ENCODE measurements around the gene SLC38A10. TPM values are rescaled to one million over a fixed set of nuclear protein-coding genes. Genes with fewer than 3 reads are reported as not detected.

Gene SLC38A10
- polyA plus RNA-seq, 1 of the 3 experiments (the other 2 are of a cell fraction), result 82.2 TPM

DNA sequence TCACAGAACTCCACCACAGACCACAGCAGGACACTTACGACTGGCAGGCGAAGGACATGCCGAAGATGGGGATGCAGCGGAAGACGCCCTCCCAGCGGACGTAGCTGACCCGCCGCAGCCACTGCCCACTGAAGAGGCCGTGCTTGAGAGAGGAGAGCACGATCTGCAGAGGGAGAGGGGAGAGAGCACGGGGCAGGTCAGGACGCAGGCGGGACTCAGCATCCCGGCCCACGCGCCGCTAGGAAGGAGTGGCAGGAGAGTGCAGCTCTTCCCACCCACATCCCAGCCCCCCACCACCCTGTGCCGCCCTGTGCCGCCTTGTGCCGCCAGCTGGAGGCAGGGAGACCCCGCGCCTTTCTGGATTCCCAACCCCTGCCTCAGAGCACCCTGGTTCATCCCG, 14.5 kb downstream of the SLC38A10 start:
- WGBS (ENCODE audit: low lambda C conversion rate), result 97% methylated on average over 18 of the region's 24 CpGs
- Histone ChIP-seq H4K20me1 (ENCODE audit: insufficient read depth) (peaks cover 25% of the 10 kb centered on the region), H3F3A (replicated peaks; ENCODE audit: insufficient read depth) (no peaks in the 10 kb centered on the region), H3K9me2 (no peaks in the 10 kb centered on the region), H3K36me3 (replicated peaks in 1 of 2; ENCODE audit: control insufficient read depth in 1 of 2, insufficient read depth in 2 of 2, low read length in 1 of 2) (peaks cover 18 to 55% of the 10 kb centered on the region in 2 experiments), H3K4me2 (no peak overlapping the region), H3K27ac (ENCODE audit: low read depth in 2 of 2, low read length in 1 of 2) (no peak overlapping the region), H2AFZ (ENCODE audit: low read depth) (no peak overlapping the region), H3K4me3 (ENCODE audit: low read depth in 2 of 2, low read length in 1 of 2) (no peak overlapping the region), H3K79me2 (ENCODE audit: insufficient read depth) (peaks cover 11% of the 10 kb centered on the region; the same call in 1 of the 2 replicates), H3K27me3 (ENCODE audit: insufficient read depth) (no peaks in the 10 kb centered on the region), H3K4me1 (ENCODE audit: control insufficient read depth in 1 of 2, insufficient read depth in 2 of 2, low read depth in 1 of 2, low read length in 1 of 2) (peaks cover 0 to 21% of the 10 kb centered on the region in 2 experiments; a peak in 1 of 4 replicates), H3K9me3 (no peaks in the 10 kb centered on the region), H3K9ac (no peak overlapping the region)
- POLR2A ChIA-PET, result no interaction called here
- CTCF ChIA-PET, result interaction anchor here (1.2 to 4.7 kb wide), 3 partner anchors 11 to 28 kb away, joined by 4 to 55 read pairs (median 4); partner anchors contain the start of gene SLC38A10
- TF ChIP-seq RCOR1 (IDR thresholded peaks at IDR 0.05; ENCODE audit: low read length) (no peak), EZH2phosphoT487 (IDR thresholded peaks at IDR 0.05; ENCODE audit: borderline replicate concordance, low read depth) (no peak), POLR2AphosphoS5 (IDR thresholded peaks at IDR 0.05; ENCODE audit: low read depth, low read length) (no peak), YY1 (IDR thresholded peaks at IDR 0.05; ENCODE audit: low read depth) (no peak), RAD21 (IDR thresholded peaks at IDR 0.05; ENCODE audit: low read length) (no peak)
- no peak for DNase-seq

DNA sequence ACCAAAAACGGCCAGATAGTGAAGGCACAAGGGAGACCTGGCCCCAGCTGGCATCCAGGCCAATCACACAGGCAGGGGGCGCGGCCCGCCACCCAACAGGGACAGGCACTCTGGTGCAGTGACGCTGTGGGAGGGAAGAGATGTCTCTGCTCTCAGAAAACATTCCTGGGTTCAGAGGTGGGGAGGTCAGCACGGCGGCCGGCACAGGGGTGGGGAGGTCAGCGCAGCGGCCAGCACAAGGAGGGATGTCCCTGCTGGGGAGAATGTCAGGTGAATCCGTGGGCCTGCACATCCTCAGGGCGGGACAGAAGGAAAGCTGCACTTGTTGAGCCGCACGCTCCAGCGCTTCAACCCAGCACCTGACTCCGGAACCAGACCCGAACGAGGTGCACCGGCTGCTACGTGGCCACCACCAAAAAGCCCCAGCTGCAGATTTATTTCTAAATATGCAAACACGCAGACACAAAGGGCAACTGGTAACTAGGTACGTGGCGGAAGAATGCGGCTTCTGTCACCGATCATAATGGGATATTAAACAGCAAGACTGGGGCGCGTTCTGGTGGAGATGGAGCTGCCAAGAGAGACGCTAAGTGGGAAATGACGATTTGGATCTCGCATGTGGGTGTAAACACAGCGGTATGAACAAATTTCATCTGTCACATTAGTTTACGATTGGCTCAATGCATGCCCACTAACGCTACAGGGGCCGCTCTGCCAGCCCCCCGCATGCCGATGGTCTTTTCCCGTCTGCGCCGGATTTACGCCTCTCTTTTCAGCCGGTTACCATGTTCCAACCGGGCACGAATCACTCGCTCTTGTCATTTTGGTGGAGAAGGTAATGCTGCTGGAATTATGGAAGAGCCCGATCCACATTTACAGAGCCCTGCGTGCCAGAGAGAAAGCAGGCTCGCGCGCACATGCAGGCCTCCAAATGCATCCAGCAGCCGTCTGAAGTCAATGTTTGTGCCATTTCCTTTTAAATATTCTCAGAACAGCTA, 15.5 kb downstream of the SLC38A10 start:
- no peaks in the 10 kb centered on the region for H3K9me2 ChIP-seq
- H3F3A ChIP-seq (replicated peaks; ENCODE audit: insufficient read depth), result no peaks in the 10 kb centered on the region
- peaks cover 15% of the 10 kb centered on the region; the same call in 1 of the 2 replicates for H4K20me1 ChIP-seq (ENCODE audit: insufficient read depth)
- DNase-seq, result no peak
- no peak overlapping the region for H3K9ac ChIP-seq
- ChIA-PET POLR2A (no interaction called here), CTCF (interaction anchor here (0.8 to 4.7 kb wide), 8 partner anchors 12 to 322 kb away, joined by 3 to 55 read pairs (median 4); no protein-coding TSS in a partner anchor)
- TF ChIP-seq, protein P1, sequence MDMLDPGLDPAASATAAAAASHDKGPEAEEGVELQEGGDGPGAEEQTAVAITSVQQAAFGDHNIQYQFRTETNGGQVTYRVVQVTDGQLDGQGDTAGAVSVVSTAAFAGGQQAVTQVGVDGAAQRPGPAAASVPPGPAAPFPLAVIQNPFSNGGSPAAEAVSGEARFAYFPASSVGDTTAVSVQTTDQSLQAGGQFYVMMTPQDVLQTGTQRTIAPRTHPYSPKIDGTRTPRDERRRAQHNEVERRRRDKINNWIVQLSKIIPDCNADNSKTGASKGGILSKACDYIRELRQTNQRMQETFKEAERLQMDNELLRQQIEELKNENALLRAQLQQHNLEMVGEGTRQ (IDR thresholded peaks at IDR 0.05; ENCODE audit: borderline replicate concordance, low read depth, low read length), result no peak
- TF ChIP-seq TEAD4 (IDR thresholded peaks at IDR 0.05; ENCODE audit: borderline replicate concordance, insufficient read depth) (no peak), RCOR1 (IDR thresholded peaks at IDR 0.05; ENCODE audit: low read length) (no peak), SMC3 (IDR thresholded peaks at IDR 0.05; ENCODE audit: low read depth, low read length) (no peak), RFX5 (IDR thresholded peaks at IDR 0.05; ENCODE audit: low read length) (no peak), FOXJ3 (CRISPR knock-in tag; IDR thresholded peaks at IDR 0.05) (no peak), MEF2A (IDR thresholded peaks at IDR 0.05; ENCODE audit: borderline replicate concordance, low read depth) (no peak), POLR2AphosphoS5 (IDR thresholded peaks at IDR 0.05; ENCODE audit: low read depth, low read length) (no peak), FOXM1 (IDR thresholded peaks at IDR 0.05; ENCODE audit: low read depth) (no peak)
- TF ChIP-seq, protein P2, sequence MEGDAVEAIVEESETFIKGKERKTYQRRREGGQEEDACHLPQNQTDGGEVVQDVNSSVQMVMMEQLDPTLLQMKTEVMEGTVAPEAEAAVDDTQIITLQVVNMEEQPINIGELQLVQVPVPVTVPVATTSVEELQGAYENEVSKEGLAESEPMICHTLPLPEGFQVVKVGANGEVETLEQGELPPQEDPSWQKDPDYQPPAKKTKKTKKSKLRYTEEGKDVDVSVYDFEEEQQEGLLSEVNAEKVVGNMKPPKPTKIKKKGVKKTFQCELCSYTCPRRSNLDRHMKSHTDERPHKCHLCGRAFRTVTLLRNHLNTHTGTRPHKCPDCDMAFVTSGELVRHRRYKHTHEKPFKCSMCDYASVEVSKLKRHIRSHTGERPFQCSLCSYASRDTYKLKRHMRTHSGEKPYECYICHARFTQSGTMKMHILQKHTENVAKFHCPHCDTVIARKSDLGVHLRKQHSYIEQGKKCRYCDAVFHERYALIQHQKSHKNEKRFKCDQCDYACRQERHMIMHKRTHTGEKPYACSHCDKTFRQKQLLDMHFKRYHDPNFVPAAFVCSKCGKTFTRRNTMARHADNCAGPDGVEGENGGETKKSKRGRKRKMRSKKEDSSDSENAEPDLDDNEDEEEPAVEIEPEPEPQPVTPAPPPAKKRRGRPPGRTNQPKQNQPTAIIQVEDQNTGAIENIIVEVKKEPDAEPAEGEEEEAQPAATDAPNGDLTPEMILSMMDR (IDR thresholded peaks at IDR 0.05), result no peak
- TF ChIP-seq, protein P3, sequence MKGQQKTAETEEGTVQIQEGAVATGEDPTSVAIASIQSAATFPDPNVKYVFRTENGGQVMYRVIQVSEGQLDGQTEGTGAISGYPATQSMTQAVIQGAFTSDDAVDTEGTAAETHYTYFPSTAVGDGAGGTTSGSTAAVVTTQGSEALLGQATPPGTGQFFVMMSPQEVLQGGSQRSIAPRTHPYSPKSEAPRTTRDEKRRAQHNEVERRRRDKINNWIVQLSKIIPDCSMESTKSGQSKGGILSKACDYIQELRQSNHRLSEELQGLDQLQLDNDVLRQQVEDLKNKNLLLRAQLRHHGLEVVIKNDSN (IDR thresholded peaks at IDR 0.05; ENCODE audit: borderline replicate concordance, low read depth), result no peak
- H3K9me3 ChIP-seq, result no peaks in the 10 kb centered on the region
- H3K4me2 ChIP-seq, result no peak overlapping the region
- no peak overlapping the region for H3K27ac ChIP-seq (ENCODE audit: low read depth in 2 of 2, low read length in 1 of 2)
- peaks cover 0 to 21% of the 10 kb centered on the region in 2 experiments; a peak in 1 of 4 replicates for H3K4me1 ChIP-seq (ENCODE audit: control insufficient read depth in 1 of 2, insufficient read depth in 2 of 2, low read depth in 1 of 2, low read length in 1 of 2)
- WGBS (ENCODE audit: low lambda C conversion rate), result 95% methylated on average over 47 of the region's 50 CpGs
- H3K27me3 ChIP-seq (ENCODE audit: insufficient read depth), result no peaks in the 10 kb centered on the region
- peaks cover 21 to 56% of the 10 kb centered on the region in 2 experiments for H3K36me3 ChIP-seq (replicated peaks in 1 of 2; ENCODE audit: control insufficient read depth in 1 of 2, insufficient read depth in 2 of 2, low read length in 1 of 2)
- no peak overlapping the region for H3K4me3 ChIP-seq (ENCODE audit: low read depth in 2 of 2, low read length in 1 of 2)
- peaks cover 3% of the 10 kb centered on the region; the same call in 1 of the 2 replicates for H3K79me2 ChIP-seq (ENCODE audit: insufficient read depth)
- H2AFZ ChIP-seq (ENCODE audit: low read depth), result no peak overlapping the region

Data from SK-N-SH (cell line).